Activated T-helper 1 cell treated with Interleukin-2 at 50 U/mL for 16 hours (primary cell): ENCODE results near the gene SUGCT.
"Not testable (repeated sequence)": the region's sequence is repeated elsewhere in the genome, so short reads cannot be mapped to it uniquely, and the experiment has no call there.

Source experiments
- DNase-seq: peaks from one replicate; pipeline ENCODE4 v3.0.0-alpha.2; 2020; ENCODE audit warnings: low read depth

Gene SUGCT

DNA sequence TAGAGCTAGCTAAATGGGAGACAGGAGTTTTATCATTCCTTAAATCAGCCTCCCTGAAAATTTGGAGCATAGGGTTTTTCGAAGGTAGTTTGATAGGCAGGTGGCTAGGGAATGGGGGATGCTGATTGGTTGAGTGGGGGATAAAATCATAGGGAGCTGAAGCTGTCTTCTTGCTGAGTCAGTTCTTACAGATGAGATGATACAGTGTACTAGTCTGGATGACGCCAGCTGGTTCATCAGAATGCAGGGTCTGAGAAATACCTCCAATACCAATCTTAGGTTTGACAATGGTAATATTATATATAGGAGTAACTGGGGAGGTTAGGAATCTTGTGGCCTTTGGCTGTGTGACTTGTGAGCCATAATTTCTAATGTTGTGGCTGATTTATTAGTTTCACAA is 271.2 kb downstream of the SUGCT start:
- no peak for DNase-seq

DNA sequence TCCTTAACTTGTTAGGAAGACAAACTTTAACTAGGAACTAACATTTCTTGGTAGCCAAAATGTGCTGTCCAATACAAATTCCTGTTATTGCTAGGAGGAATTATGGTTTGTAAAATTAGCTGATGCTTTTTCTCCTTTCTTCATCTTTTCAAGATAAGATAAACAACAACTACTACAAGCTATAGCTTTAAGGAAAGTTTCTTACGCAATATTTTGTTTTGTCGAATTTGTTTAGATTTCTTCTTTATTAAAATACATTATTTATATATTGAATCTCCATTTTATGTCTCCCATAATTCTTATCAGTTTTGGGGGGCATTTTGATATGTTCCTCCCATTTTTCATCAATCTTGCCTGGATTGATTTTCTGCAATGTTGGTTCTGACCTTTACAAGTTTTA is 277.5 kb downstream of the SUGCT start:
- no peak for DNase-seq

DNA sequence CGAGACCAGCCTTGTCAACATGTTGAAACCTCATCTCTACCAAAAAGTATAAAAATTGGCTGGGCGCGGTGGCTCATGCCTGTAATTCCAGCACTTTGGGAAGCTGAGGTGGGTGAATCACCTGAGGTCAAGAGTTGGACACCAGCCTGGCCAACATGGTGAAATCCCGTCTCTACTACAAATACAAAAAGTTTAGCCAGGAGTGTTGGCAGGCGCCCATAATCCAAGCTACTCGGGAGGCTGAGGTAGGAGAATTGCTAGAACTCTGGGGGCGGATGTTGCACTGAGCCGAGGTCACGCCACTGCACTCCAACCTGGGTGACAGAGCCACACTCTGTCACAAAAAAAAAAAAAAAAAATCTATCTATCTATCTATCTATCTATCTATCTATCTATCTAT is 279.9 kb downstream of the SUGCT start:
- not testable (repeated sequence) for DNase-seq

DNA sequence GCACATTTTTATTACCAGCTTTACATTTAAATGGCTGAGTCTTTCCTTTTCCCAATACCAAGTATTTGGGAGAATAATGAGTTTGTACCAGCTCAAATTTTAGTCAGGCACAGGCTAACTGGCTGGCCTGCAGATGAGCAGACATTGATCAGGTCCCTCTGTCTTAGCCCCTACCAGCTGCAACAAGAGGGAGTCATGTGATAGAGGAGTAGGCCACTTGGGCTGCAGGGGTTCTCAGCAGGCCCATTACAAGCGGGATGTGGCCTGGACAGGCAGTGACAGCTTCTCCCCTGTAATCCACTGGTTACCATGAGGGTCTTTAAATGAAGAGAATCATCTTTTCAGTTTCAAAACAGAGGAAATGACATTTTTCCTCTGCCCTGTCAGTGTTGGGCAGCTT is 283.6 kb downstream of the SUGCT start:
- DNase-seq, result no peak

DNA sequence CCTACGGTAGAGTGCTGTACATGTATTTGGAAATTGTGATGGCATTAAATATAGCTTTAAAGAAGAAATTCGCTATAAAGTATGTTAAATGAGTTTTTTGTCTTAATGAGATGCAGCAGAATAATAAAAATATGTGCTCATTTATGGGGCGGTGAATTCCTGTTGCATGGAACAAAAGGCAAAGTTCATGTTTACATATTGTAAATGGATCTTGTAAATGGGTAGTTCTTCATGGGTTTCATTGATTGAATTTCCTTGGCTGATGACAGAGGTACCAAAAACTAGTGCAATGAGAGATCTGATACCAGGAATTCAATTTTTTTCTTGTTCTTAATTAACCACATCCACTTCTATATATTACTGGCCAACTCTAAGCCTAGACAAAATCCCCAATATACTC is 284.2 kb downstream of the SUGCT start:
- DNase-seq, result no peak

DNA sequence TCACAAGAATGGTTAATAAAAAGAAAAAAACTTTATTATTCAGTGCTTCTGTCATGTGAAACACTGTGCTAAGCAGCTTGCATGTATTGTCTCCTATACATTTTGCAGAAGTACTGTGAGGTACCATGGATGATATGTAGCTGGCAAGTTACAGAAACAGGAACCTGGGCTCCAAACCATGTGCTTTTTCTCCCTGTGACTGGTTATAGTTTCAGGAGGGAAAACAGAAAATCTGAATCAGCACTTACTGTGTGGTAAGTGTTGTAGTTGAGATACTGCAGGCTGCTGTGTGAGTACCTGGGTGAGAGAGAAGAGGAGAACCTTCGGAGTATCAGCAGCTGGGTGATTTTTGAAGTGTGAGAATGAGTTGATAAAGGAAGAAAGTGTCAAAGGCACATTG is 285.0 kb downstream of the SUGCT start:
- DNase-seq, result no peak

DNA sequence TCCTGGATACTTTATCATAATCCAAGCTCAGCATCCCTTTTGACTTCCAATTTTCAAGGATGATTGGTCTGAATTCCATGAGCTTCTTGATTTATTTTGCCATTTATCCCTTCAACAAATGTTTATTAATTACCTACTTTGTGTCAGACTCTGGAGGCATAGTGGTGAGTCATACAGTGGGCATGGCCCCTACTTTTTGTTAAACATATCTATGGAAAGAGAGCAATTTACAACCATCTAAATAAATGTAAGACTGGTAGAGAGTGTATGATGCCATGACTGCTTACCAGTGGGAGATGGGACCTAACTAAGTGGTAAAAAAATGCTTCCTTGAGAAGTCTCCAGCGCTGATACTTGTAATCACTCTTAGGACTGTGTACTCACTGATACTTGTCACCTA is 286.6 kb downstream of the SUGCT start:
- no peak for DNase-seq

DNA sequence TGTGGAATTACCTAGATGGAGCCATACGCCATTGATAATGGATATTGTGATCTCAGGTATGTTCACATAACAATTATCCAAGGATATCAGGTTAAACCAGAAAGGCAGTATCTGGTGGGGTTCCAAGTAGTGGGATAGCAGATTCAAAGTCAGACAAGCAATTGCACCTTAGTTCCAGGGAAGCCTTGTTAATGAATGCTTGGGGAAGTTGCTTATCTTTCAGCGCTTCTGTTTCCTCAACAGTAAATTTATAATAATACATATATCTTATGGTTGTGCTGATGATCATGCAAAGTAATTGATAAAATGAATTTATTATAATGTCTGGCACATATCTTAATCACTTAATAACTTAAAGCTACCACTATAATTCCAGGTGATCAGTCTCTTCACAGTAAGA is 290.9 kb downstream of the SUGCT start:
- DNase-seq, result no peak

DNA sequence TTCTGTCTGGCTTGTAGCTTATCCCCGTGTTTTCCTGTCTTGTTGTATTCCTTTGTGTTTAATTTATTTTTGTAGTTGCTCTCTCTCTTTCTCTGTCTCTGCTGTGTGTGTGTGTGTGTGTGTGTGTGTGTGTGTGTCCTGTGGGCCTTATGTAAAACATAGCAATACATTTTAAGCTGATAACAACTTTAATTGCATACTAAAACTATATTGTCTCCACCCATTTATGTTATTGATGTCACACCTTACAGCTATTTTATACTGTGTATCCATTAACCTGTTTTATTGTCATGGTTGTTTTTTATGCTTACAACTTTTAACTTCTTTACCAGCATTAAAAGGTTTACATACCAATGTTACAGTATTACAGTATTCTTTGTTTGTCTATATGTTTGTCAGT is 293.6 kb downstream of the SUGCT start:
- no peak for DNase-seq

DNA sequence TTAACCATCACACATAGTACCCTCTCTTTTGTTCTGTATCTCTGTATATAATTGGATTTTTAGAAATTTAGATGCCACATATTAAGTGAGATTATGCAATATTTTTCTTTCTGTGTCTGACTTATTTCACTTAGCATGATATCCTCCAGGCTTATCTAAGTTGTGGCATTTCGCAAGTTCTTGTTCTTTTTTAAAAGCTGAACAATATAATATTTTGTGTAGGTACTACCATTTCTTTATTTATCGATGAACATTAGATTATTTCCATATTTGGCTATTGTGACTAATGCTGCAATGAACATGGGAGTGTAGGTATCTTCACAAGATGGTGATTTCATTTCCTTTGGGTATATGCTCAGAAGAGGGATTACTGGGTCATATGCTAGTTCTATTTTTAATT is 295.0 kb downstream of the SUGCT start:
- DNase-seq, result no peak

DNA sequence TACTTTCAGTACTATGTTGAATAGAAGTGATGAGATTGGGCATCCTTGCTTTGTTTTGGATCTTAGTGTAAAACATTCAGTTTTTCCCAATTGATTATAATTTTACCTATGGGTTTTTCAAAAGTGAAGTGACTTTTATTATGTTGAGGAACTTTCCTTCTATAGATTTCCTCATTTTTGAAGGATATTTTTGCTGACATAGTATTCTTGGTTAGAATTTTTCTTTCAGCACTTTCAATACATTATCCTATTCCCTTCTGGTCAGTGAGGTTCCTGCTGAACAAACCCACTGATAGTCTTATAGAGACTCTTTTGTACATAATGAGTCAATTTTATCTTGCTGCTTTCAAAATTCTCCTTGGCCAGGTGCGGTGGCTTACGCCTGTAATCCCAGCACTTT is 297.2 kb downstream of the SUGCT start:
- DNase-seq, result no peak

DNA sequence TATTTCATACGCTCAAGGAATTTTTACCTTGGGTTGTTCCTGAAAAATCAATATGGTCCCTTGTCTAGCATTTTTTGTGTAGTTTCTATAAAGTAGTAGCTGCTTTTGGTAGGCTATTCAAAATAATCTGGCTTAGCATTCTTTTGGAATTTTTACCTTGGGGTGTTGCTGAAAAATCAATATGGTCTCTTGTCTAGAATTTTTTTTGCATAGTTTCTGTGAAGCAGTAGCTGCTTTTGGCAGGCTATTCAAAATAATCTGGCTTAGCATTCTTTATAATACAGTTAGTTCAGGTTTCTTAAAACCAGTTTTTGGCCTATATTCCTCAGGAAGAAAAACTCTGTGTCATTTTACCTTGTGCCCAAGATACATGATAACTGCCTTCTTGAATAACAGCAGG is 301.9 kb downstream of the SUGCT start:
- no peak for DNase-seq

DNA sequence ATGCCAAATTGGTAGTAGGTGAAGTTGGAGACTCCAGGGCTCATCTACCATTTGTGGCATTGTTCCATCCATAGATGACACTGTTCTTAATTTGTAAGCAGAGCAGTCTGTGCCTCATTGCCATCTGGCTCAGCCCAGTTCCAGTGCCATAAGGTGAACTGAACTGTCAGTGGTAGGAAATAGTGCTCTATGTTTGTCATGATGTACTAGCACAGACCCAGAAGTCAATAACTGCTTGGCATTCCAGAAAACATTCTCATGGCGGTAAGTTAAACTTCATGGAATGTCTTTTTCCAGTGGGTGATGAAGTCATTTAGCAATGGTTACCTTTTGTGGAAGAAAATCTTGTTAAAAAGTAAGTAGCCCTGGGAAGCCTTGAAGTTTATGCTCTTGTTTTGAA is 302.7 kb downstream of the SUGCT start:
- DNase-seq, result no peak

DNA sequence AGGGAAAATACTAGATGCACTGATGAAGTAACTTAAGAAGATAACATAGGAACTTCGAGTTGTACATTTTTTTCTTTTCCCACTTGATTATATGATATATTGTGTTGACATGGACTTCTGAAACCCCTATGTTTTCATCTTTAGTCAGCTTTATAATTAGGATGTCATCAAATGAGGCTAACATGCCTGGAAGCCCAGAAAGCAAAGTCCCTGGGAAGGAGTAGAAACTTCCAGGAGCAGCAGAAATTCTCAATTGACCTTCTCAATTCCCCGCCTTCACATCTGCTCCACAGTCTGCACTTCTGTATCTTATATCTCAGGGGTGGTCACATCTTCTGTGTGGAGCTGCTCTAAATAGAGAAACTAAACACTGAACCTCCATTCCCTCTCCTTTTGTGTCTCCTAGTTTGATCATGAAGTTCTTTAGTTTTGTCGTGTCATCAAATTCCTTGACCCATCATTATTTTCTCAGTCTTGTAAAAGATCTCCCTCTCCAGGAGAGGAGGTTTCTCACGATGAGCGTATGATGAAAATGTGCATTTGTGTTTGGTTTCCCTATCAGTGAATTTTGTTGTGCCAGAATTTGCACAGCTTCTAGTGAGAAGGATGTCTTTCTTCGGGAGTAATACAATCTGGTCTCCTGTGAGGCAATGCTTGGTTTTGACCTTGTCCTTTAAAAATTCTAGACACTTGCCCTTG is 303.3 kb downstream of the SUGCT start:
- DNase-seq, result no peak

DNA sequence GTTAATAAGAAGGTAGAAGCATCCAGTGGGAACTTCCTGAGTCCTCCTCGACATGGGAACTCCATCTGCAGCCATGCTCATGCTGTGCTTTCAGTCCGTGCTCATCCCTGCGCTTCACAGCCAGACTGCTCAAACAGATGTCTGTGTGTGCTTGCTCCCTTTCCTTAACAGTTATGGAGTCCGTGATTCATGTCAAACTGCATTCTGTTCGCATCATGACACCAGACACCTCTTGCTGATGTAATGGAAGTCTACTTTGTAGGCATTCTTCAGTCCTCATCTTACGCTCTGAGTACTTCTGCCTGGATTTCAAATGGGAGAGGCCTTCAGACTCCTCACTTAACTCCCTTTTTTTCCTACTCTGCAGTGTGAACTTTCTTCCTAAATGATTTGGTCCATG is 304.9 kb downstream of the SUGCT start:
- DNase-seq, result no peak

DNA sequence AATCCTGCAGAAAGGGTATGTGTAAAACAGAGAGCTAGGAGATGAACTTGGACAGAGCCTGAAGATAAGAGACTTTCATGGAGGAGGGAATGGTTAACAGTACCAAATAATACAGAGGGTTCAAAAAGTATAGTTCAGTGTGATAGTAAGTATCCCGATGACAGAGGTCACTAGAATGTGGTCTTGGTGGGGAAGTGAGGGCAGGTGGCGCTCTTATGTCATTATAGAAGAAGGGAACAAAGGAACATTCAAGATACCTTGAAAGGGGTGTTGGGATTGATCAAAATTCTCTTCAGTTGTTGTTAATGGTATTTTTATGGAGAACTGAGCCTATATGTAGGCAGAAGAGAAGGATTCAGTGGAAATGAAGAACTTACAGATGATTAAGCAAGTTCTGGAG is 312.5 kb downstream of the SUGCT start:
- no peak for DNase-seq

DNA sequence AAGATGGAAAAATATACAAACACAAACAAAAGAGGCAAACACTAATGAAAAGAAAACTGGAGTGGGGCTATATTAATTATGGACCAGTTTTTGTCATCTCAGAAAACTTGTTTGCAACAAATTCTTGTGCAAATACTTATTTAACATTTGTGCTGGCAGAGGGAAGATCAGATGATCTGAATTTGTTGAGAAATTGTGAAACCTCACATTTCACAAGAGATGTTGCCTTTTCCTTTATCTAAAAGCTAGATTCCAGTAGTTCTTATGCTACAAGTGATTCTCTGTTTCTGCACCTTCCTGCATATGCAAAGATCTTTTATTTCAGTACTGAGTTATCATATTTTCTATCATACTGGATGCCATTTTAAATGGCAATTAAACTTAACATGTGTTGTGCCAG is 320.7 kb downstream of the SUGCT start:
- no peak for DNase-seq

DNA sequence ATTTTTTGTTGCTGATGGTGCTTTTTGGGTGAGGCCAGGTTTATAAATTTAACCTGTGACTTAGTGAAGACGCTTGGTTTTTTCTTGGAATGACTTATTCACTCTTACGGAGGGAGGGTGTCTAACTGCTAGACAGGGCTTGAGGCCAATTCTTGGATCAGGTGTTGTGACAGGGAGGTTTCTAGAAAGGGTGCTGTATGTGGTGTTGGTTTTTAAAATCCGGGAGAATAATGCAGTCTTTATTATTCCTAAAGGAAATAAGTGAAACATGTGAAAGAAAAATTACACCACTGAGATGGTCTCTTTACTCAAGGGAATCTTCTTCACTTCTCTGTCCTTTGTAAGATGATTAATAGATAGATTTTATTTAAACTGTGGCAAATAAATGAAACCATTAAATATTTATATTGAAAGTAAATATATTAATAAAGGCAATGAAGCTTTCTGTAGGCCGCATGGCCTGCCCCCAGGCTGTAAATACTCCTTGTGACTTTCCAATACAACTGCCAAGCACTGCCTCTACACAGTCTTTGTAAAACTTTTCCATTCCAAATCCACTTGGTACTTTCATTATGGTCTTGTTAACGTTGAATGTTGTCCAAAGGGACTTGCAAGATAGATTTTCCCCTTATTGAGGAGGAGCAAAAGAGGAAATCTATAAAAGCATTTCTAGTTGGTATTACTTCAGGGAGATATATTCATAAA is 323.1 kb downstream of the SUGCT start:
- no peak for DNase-seq

DNA sequence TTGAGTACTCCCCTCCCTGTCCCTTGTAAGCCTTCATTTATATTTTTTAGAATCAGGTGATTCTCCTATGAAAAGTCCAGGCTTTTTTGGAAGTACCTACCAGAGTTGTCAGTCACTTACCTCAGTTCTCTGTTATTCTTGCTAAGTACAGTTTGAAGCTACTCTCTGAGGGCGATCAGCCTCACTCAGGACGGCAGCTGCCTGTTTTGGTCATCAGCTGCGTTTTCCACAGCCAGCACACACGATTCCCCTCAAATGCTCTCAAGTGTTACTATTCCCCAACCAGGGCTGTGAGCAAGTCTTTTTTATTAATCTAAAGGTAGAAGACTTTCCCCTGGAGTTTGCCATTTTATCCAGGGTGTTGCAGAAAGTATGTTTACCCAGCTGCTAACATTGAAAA is 328.6 kb downstream of the SUGCT start:
- no peak for DNase-seq

DNA sequence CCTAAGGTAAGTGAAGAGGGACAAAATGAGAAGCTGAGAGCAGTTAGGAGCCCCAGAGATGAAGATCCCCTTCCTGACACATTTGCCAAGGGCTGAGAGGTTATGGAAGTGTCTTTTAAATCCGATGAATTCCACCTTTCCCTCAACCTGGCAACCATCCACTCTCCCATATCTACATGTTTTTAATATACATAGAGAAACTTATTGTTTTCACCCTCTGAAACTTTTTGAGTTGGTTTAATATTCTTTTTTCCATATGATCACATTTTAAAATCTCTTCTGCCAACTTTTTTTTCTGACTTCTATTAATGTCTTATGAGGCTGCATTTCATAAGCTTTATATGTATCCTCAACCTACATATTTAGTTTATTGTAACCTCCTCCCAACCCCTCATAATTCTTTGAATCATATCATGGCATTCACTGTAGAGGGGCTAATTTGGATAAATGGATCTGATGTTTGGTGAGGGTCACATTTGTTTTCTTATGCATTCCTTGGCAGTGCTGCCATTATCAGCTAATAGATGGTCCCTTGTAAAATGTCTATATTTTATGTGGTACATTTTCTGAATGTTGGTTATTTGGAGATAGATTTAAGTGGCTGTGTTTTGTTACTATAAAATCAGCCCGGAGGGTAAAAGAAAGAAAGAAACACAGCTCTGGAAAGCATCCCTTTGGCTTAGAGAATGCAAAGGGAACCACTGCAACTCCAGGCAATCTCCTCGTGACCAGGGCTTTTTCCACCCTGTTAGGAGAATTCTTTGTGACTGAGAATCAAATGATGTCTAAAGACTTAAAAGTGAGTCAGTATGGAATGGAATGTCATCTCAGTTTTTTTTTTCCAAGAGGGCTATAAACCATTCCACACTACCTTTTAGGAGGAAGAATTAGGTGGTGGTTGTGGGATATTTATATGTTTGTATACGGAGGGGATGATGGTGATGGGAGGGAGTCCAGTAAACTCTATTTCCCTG is 334.4 kb downstream of the SUGCT start:
- no peak for DNase-seq

DNA sequence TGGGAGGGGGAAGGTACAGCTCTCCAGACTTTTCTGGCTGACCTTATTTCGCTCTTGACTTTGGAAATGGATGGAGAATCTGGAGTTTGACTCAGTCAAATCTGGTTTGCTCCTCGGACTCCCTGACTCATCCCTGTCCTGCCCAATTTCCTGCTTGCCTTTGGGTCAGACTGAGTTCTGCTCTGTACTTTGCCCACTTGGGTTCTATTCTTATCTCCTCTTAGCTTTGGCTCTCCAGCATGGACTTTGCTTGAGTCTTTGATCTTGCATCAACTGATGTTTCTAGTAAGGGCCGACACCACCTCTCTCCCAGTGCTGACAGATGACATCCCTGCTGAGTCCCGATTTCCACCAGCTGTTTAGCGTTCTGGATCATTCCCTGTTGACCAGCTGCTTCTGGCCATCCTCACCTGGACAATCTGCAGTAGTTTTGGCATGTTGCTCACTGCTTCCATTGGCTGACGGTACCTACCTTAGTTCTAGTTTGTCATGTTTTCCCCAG is 335.3 kb downstream of the SUGCT start:
- DNase-seq, result no peak

DNA sequence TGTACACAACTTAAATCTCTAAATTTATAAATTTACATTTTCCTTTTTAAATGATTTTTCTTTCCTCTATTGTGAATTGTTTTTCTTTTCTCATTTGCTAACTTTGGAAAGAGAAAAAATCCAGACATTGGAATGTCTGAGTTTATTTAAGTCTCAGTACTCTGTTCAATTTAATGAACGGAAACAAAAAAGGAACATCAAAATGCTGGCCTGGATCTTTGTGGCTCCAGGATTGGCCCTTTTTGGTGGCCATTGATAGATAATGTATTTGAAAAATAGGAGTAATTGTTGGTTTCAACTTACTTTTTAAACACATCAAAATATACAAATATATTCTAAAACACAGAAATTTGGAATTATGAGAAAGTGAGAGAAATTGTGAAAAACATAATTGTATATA is 336.0 kb downstream of the SUGCT start:
- no peak for DNase-seq

DNA sequence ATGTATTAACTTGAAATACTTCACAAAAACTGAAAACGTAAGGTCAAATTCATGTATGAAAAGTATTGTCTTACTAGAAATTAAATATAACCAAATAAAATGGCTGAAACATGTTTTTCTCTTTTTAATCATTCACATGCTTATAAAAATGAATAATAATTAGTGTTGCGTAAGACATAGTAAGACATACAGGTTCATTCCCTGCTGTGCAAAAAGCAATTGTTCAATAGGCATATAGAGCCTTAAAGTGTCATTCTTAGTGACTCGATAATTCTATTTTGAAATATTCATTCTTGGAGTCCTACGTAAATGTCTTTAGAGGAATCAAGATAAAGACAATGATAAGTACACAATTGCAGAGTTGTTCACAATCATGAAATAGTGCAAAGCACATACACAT is 337.1 kb downstream of the SUGCT start:
- no peak for DNase-seq
